GM23338 (cell line): Measurements from ENCODE around the gene TXNRD3. TPM values are rescaled to one million over a fixed set of nuclear protein-coding genes. Genes with fewer than 3 reads are reported as not detected.

Experiments
- ATAC-seq: fragments of 200-7000 bp; cut with Tn5 transposase; 3 replicates; pipeline ENCODE4 v1.9.1; 2020
- DNase-seq: peaks from one replicate; pipeline ENCODE4 v3.0.0-alpha.2; 2015; ENCODE audit warnings: low spot score
- H2AFZ ChIP-seq: fragments of 200-600 bp; sonication (generic); 2 replicates; pipeline ENCODE4 v1.8.0; 2016; ENCODE audit warnings: antibody characterized with exemption, mild to moderate bottlenecking, moderate library complexity
- H3F3A ChIP-seq: fragments of 200-600 bp; sonication (generic); replicated peaks from 2 replicates; pipeline ENCODE4 v1.8.0; 2017; ENCODE audit warnings: antibody characterized with exemption, mixed run types, low read depth
- H3K27ac ChIP-seq: fragments of 200-600 bp; sonication (generic); 2 replicates; pipeline ENCODE4 v1.6.1; 2016; ENCODE audit warnings: low read depth
- H3K27me3 ChIP-seq: fragments of 200-600 bp; sonication (generic); 2 replicates; pipeline ENCODE4 v1.8.0; 2016; ENCODE audit warnings: mild to moderate bottlenecking, mixed run types, moderate library complexity; ENCODE audit not compliant: insufficient read depth
- H3K36me3 ChIP-seq: fragments of 200-600 bp; sonication (generic); 2 replicates; pipeline ENCODE4 v1.8.0; 2016; ENCODE audit warnings: mild to moderate bottlenecking; ENCODE audit not compliant: insufficient read depth
- H3K4me1 ChIP-seq: fragments of 200-600 bp; sonication (generic); 2 replicates; pipeline ENCODE4 v1.8.0; 2016; ENCODE audit warnings: mild to moderate bottlenecking, moderate library complexity; ENCODE audit not compliant: insufficient read depth
- H3K4me2 ChIP-seq: fragments of 200-600 bp; sonication (generic); 2 replicates; pipeline ENCODE4 v1.7.1; 2017; ENCODE audit warnings: mixed run types
- H3K4me3 ChIP-seq: fragments of 200-600 bp; sonication (generic); 2 replicates; pipeline ENCODE4 v1.6.1; 2016; ENCODE audit warnings: mixed run types
- H3K79me2 ChIP-seq: fragments of 200-600 bp; sonication (generic); replicated peaks from 2 replicates; pipeline ENCODE4 v1.8.0; 2017; ENCODE audit warnings: mild to moderate bottlenecking; ENCODE audit not compliant: insufficient read depth
- H3K9me2 ChIP-seq: fragments of 200-600 bp; sonication (generic); 2 replicates; pipeline ENCODE4 v1.8.0; 2017; ENCODE audit not compliant: insufficient read depth
- H4K20me1 ChIP-seq: fragments of 200-600 bp; sonication (generic); replicated peaks from 2 replicates; pipeline ENCODE4 v1.8.0; 2017; ENCODE audit warnings: mild to moderate bottlenecking; ENCODE audit not compliant: insufficient read depth
- H3K27ac Mint-ChIP-seq: 2 replicates; pipeline ENCODE4 v1.8.0; 2020; ENCODE audit warnings: inconsistent platforms, mild to moderate bottlenecking, moderate library complexity, mixed read lengths
- H3K27me3 Mint-ChIP-seq: 3 replicates; pipeline ENCODE4 v1.8.0; 2022; ENCODE audit warnings: low read depth, mild to moderate bottlenecking, moderate library complexity, mixed read lengths, inconsistent platforms; ENCODE audit not compliant: insufficient read depth, poor library complexity
- H3K36me3 Mint-ChIP-seq: 3 replicates; pipeline ENCODE4 v1.8.0; 2021; ENCODE audit warnings: low read depth, mild to moderate bottlenecking, inconsistent platforms, moderate library complexity, mixed read lengths
- H3K4me1 Mint-ChIP-seq: 3 replicates; pipeline ENCODE4 v1.8.0; 2020; ENCODE audit warnings: mild to moderate bottlenecking, inconsistent platforms, mixed read lengths
- H3K4me3 Mint-ChIP-seq: 3 replicates; pipeline ENCODE4 v1.8.0; 2021; ENCODE audit warnings: moderate library complexity, mild to moderate bottlenecking, inconsistent platforms, mixed read lengths
- H3K9me3 Mint-ChIP-seq: 3 replicates; pipeline ENCODE4 v1.8.0; 2020; ENCODE audit warnings: moderate library complexity, mild to moderate bottlenecking, inconsistent platforms, mixed read lengths
- CREB1 ChIP-seq: fragments of 250-450 bp; sonication (Bioruptor Pico); IDR thresholded peaks from 2 replicates; pipeline ENCODE4 v1.5.0; 2020; ENCODE audit warnings: low read depth, mild to moderate bottlenecking, moderate library complexity
- EZH2 ChIP-seq: fragments of 200-600 bp; sonication (generic); IDR thresholded peaks from one replicate; pipeline ENCODE4 v1.8.0; 2017; ENCODE audit warnings: antibody characterized with exemption, mild to moderate bottlenecking, low read depth; ENCODE audit not compliant: unreplicated experiment
- EZH2phosphoT487 ChIP-seq: fragments of 200-600 bp; sonication (generic); IDR thresholded peaks from one replicate; pipeline ENCODE4 v1.8.1; 2018; ENCODE audit warnings: antibody characterized with exemption; ENCODE audit not compliant: unreplicated experiment
- JUNB ChIP-seq: IDR thresholded peaks from one replicate; pipeline ENCODE4 v1.6.1; 2016; ENCODE audit warnings: antibody characterized with exemption; ENCODE audit not compliant: unreplicated experiment
- NANOG ChIP-seq: IDR thresholded peaks from 2 replicates; pipeline ENCODE4 v1.6.1; 2016; ENCODE audit warnings: antibody characterized with exemption, borderline replicate concordance
- POLR2AphosphoS5 ChIP-seq: IDR thresholded peaks from 2 replicates; pipeline ENCODE4 v1.6.1; 2016; ENCODE audit warnings: antibody characterized with exemption, low read depth
- STAT1 ChIP-seq: IDR thresholded peaks from one replicate; pipeline ENCODE4 v1.6.1; 2016; ENCODE audit warnings: antibody characterized with exemption; ENCODE audit not compliant: unreplicated experiment
- ZNF114 ChIP-seq: fragments of 250-450 bp; sonication (Bioruptor Pico); IDR thresholded peaks from 2 replicates; pipeline ENCODE4 v1.5.0; 2020; ENCODE audit warnings: mild to moderate bottlenecking, moderate library complexity
- ZNF331 ChIP-seq: fragments of 250-450 bp; sonication (Bioruptor Pico); IDR thresholded peaks from 2 replicates; pipeline ENCODE4 v1.5.0; 2020; ENCODE audit warnings: low read depth, mild to moderate bottlenecking, moderate library complexity
- polyA plus RNA-seq: library from polyadenylated mRNA; unstranded; fragments of >200 nt; fragmentation: Nextera tagmentation; extraction: Ambion mirVana; gene quantifications from 2 replicates; pipeline ENCODE4 v1.2.1, GENCODE V29; 2016
- total RNA-seq: library from RNA; depleted of rRNA; stranded (reverse); fragments of >200 nt; shearing (Covaris generic); gene quantifications from 2 replicates; pipeline ENCODE4 v1.2.3, GENCODE V29; 2014
- TF ChIP-seq, protein P1 (sequence below), 2 experiments: fragments of 200-600 bp in 1 of 2; sonication (generic) in 1 of 2; conservative IDR thresholded peaks; 2 replicates each; pipeline versions ENCODE4 v1.5.1 to v1.6.1; 2016 to 2017; ENCODE audit warnings: antibody characterized with exemption in 2 of 2, low read depth in 2 of 2, mild to moderate bottlenecking in 2 of 2, moderate library complexity in 1 of 2
- TF ChIP-seq, protein P2 (sequence below): IDR thresholded peaks from one replicate; pipeline ENCODE4 v1.6.1; 2018; ENCODE audit warnings: antibody characterized with exemption; ENCODE audit not compliant: unreplicated experiment
- TF ChIP-seq, protein P3 (sequence below): IDR thresholded peaks from 2 replicates; pipeline ENCODE4 v1.6.1; 2016; ENCODE audit warnings: antibody characterized with exemption
- TF ChIP-seq, protein P4 (sequence below): fragments of 250-450 bp; sonication (Bioruptor Pico); IDR thresholded peaks from 2 replicates; pipeline ENCODE4 v1.5.0; 2020; ENCODE audit warnings: mild to moderate bottlenecking, moderate library complexity

The TXNRD3 gene
- total and polyA plus RNA-seq, 2 experiments from 2014 or later, result 3.0 to 4.1 TPM

DNA sequence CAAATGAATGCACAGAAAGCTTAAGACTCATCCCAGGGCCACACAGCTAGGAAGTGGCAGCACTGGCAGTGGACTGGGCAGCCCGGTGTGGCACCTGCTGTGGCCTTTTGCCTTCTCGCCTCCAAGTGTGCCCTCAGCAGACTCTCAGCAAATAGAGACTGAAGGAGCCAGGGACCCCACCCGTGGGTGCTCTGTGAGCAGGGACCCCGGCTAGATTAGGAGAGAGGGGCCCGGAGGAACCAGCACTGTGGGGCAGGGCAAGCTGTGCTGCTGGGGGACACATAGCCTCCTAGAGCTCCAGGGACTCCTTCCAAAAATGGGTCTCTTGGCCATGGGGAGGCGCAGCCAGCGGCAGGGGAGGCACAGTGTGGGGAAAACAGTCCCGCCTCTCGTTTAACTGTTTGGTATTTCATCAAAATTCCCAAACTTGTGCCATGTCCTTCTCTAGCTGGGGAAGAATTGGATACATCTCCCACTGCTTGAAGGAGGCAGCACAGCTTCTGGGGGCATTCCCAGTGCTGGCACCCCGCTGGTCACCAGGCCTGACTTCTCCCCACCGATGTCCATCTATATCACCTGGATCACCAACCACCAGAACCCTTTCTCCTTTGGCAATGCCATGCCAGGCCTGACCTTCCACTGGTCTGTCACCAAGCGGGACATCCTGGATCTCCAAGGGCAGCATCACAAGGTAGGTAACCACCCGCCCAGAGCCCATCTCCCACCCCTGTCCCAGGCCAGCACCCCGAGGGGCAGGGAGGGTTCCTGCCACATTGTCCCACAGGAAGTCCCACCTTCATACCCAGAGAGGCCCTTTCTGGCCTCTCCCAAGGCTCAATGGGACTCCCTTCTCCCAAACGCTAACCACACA, 12.0 kb upstream of the TXNRD3 start:
- peaks cover 3% of the 10 kb centered on the region for H3K27me3 Mint-ChIP-seq
- DNase-seq, result no peak
- H3K79me2 ChIP-seq, result no peaks in the 10 kb centered on the region
- peaks cover 6% of the 10 kb centered on the region; the same call in 2 of the 3 replicates for H3K4me1 Mint-ChIP-seq
- no peak overlapping the region for H2AFZ ChIP-seq
- H3K4me3 Mint-ChIP-seq, result no peak overlapping the region
- no peaks in the 10 kb centered on the region for H3F3A ChIP-seq
- ATAC-seq, result no peak
- H4K20me1 ChIP-seq, result no peaks in the 10 kb centered on the region
- no peak overlapping the region for H3K27ac Mint-ChIP-seq
- no peak overlapping the region for H3K27ac ChIP-seq
- H3K4me2 ChIP-seq, result no peak overlapping the region
- no peaks in the 10 kb centered on the region for H3K27me3 ChIP-seq
- H3K4me3 ChIP-seq, result no peak overlapping the region
- no peaks in the 10 kb centered on the region for H3K36me3 ChIP-seq
- H3K36me3 Mint-ChIP-seq, result no peaks in the 10 kb centered on the region
- TF ChIP-seq JUNB, result no peak
- TF ChIP-seq CREB1 (CRISPR knock-in tag), result no peak
- TF ChIP-seq, protein P1, sequence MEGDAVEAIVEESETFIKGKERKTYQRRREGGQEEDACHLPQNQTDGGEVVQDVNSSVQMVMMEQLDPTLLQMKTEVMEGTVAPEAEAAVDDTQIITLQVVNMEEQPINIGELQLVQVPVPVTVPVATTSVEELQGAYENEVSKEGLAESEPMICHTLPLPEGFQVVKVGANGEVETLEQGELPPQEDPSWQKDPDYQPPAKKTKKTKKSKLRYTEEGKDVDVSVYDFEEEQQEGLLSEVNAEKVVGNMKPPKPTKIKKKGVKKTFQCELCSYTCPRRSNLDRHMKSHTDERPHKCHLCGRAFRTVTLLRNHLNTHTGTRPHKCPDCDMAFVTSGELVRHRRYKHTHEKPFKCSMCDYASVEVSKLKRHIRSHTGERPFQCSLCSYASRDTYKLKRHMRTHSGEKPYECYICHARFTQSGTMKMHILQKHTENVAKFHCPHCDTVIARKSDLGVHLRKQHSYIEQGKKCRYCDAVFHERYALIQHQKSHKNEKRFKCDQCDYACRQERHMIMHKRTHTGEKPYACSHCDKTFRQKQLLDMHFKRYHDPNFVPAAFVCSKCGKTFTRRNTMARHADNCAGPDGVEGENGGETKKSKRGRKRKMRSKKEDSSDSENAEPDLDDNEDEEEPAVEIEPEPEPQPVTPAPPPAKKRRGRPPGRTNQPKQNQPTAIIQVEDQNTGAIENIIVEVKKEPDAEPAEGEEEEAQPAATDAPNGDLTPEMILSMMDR (conservative IDR thresholded peaks at IDR 0.05; ENCODE audit: low read depth in 2 of 2), result no peak
- TF ChIP-seq, protein P2, sequence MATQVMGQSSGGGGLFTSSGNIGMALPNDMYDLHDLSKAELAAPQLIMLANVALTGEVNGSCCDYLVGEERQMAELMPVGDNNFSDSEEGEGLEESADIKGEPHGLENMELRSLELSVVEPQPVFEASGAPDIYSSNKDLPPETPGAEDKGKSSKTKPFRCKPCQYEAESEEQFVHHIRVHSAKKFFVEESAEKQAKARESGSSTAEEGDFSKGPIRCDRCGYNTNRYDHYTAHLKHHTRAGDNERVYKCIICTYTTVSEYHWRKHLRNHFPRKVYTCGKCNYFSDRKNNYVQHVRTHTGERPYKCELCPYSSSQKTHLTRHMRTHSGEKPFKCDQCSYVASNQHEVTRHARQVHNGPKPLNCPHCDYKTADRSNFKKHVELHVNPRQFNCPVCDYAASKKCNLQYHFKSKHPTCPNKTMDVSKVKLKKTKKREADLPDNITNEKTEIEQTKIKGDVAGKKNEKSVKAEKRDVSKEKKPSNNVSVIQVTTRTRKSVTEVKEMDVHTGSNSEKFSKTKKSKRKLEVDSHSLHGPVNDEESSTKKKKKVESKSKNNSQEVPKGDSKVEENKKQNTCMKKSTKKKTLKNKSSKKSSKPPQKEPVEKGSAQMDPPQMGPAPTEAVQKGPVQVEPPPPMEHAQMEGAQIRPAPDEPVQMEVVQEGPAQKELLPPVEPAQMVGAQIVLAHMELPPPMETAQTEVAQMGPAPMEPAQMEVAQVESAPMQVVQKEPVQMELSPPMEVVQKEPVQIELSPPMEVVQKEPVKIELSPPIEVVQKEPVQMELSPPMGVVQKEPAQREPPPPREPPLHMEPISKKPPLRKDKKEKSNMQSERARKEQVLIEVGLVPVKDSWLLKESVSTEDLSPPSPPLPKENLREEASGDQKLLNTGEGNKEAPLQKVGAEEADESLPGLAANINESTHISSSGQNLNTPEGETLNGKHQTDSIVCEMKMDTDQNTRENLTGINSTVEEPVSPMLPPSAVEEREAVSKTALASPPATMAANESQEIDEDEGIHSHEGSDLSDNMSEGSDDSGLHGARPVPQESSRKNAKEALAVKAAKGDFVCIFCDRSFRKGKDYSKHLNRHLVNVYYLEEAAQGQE, result no peak
- TF ChIP-seq STAT1, result no peak
- TF ChIP-seq, protein P3, sequence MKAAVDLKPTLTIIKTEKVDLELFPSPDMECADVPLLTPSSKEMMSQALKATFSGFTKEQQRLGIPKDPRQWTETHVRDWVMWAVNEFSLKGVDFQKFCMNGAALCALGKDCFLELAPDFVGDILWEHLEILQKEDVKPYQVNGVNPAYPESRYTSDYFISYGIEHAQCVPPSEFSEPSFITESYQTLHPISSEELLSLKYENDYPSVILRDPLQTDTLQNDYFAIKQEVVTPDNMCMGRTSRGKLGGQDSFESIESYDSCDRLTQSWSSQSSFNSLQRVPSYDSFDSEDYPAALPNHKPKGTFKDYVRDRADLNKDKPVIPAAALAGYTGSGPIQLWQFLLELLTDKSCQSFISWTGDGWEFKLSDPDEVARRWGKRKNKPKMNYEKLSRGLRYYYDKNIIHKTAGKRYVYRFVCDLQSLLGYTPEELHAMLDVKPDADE, result no peak
- no peak for TF ChIP-seq EZH2phosphoT487
- no peak for TF ChIP-seq EZH2
- no peak for TF ChIP-seq ZNF331 (CRISPR knock-in tag)
- no peak for TF ChIP-seq NANOG
- no peak for TF ChIP-seq POLR2AphosphoS5
- TF ChIP-seq, protein P4, sequence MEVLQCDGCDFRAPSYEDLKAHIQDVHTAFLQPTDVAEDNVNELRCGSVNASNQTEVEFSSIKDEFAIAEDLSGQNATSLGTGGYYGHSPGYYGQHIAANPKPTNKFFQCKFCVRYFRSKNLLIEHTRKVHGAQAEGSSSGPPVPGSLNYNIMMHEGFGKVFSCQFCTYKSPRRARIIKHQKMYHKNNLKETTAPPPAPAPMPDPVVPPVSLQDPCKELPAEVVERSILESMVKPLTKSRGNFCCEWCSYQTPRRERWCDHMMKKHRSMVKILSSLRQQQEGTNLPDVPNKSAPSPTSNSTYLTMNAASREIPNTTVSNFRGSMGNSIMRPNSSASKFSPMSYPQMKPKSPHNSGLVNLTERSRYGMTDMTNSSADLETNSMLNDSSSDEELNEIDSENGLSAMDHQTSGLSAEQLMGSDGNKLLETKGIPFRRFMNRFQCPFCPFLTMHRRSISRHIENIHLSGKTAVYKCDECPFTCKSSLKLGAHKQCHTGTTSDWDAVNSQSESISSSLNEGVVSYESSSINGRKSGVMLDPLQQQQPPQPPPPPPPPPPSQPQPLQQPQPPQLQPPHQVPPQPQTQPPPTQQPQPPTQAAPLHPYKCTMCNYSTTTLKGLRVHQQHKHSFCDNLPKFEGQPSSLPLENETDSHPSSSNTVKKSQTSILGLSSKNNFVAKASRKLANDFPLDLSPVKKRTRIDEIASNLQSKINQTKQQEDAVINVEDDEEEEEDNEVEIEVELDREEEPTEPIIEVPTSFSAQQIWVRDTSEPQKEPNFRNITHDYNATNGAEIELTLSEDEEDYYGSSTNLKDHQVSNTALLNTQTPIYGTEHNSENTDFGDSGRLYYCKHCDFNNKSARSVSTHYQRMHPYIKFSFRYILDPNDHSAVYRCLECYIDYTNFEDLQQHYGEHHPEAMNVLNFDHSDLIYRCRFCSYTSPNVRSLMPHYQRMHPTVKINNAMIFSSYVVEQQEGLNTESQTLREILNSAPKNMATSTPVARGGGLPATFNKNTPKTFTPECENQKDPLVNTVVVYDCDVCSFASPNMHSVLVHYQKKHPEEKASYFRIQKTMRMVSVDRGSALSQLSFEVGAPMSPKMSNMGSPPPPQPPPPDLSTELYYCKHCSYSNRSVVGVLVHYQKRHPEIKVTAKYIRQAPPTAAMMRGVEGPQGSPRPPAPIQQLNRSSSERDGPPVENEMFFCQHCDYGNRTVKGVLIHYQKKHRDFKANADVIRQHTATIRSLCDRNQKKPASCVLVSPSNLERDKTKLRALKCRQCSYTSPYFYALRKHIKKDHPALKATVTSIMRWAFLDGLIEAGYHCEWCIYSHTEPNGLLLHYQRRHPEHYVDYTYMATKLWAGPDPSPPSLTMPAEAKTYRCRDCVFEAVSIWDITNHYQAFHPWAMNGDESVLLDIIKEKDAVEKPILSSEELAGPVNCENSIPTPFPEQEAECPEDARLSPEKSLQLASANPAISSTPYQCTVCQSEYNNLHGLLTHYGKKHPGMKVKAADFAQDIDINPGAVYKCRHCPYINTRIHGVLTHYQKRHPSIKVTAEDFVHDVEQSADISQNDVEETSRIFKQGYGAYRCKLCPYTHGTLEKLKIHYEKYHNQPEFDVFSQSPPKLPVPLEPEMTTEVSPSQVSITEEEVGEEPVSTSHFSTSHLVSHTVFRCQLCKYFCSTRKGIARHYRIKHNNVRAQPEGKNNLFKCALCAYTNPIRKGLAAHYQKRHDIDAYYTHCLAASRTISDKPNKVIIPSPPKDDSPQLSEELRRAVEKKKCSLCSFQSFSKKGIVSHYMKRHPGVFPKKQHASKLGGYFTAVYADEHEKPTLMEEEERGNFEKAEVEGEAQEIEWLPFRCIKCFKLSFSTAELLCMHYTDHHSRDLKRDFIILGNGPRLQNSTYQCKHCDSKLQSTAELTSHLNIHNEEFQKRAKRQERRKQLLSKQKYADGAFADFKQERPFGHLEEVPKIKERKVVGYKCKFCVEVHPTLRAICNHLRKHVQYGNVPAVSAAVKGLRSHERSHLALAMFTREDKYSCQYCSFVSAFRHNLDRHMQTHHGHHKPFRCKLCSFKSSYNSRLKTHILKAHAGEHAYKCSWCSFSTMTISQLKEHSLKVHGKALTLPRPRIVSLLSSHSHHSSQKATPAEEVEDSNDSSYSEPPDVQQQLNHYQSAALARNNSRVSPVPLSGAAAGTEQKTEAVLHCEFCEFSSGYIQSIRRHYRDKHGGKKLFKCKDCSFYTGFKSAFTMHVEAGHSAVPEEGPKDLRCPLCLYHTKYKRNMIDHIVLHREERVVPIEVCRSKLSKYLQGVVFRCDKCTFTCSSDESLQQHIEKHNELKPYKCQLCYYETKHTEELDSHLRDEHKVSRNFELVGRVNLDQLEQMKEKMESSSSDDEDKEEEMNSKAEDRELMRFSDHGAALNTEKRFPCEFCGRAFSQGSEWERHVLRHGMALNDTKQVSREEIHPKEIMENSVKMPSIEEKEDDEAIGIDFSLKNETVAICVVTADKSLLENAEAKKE (CRISPR knock-in tag), result no peak
- no peak for TF ChIP-seq ZNF114
- H3K4me1 ChIP-seq, result no peaks in the 10 kb centered on the region
- H3K9me2 ChIP-seq, result no peaks in the 10 kb centered on the region
- H3K9me3 Mint-ChIP-seq, result no peaks in the 10 kb centered on the region
